Activated CD8-positive, alpha-beta memory T cell treated with anti-CD3 and anti-CD28 coated beads for 4 hours (primary cell): Measurements from ENCODE around the gene GRID2.
"Not testable (repeated sequence)": the region's sequence is repeated elsewhere in the genome, so short reads cannot be mapped to it uniquely, and the experiment has no call there.

Experiments
- DNase-seq, 2 donors: peaks; one replicate each; pipeline ENCODE4 v3.0.0-alpha.2; 2020; ENCODE audit warnings: low read depth in 2 of 2

Gene GRID2

GRCh38 chr4:92303621-92304027 is at the start of gene GRID2:
TSS of gene GRID2 (plus strand) at chr4:92303966.
- no peak for DNase-seq

DNA sequence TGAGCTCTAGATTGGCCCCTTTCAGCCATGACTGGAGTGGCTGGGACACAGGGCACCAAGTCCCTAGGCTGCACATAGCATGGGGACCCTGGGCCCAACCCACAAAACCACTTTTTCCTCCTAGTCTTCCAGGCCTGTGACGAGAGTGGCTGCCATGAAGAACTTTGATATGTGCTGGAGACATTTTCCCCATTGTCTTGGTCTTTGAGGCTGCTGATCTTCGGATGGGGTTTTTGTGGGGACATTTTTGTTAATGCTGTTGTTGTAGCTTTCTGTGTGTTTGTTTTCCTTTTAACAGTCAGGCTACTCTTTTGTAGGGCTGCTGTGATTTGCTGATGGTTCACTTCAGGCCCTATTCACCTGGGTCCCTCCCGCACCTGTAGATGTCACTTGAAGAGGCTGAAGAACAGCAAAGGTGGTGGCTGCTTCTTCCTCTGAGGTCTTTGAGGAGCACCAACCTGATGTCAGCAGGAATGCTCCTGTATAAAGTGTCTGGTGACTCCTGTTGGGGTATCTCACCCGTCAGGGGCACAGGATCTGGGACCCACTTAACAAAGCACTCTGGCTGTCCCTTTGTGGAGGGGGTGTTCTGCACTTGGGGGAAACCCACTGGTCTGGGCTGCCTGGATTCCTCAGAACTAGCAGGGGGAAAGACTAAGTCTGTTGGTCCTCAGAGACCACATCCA is 49.6 kb upstream of the GRID2 start:
- DNase-seq: no peak

DNA sequence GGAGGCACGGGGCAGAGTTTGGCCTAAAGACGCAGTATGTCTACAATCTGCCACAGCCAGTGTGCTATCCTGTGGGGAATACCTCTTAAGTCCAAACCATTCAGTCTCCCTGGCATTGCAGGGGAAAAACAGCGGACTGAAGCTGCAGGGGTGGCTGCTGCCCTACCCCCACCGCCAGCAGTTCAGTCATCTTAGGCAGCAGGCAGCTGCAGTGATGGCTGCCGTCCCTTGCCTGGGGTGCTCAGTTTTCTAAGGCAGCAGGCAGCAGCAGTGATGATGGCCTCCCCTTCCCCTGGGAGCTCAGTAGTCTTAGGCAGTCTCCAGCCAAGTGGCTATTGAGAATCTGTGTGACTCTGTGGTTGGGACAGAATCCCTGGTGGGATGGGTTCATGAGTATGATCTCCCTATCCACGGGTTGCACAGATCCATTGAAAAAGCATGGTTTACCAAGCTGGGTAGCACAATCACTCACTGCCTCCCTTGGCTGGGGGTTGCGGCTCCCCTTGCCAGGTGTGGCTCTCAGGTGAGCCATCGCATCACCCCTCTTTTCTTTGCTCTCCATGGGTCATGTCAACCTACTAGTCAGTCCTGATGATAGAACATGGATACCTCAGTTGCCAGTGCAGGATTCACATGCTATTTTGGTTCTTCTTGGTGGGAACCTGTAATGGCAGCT is 48.9 kb upstream of the GRID2 start:
- DNase-seq: no peak

- DNase-seq: no peak
Observed at GRCh38 chr4:92255920-92256244, 47.9 kb upstream of the GRID2 start.

GRCh38 chr4:92257931-92258857 is 45.6 kb upstream of the GRID2 start:
- DNase-seq: no peak

- DNase-seq: no peak
Observed at GRCh38 chr4:92261256-92261655, 42.5 kb upstream of the GRID2 start.

DNA sequence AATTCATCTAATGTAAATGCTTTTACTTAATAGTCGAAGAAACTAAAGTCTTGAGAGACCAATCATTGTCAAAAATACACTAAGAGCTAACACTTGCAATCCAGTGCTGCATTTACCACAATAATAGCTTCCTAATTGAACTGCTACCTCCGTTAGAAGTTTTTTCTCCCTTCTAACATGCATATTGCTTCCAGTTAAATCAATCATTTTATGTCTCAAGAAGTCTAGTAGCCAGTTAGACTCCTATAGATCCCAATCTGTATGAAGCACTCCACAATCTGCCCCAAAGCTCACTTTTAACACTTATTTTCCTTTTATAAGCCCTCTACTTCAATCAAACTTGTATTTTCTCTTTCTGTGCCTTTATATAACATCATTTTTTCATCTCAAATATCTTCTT is 41.4 kb upstream of the GRID2 start:
- no peak for DNase-seq

DNA sequence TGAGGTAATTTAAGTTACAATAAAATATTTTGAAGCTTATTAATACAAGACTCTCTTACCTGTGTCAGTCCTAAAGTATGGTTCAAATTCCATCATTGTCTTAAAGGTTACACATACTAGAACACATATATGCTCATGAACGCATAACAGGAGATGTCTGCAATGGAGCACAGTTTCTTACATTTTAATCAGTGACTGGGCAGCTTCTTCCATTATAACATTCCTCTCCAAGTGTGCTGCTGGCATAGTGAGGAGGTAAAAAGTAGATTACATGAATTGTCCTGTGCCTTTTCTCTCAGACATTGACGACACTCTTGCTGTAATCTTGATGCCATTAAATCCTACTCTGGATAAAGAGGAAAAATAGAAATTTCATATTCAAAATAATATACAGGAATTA is 40.8 kb upstream of the GRID2 start:
- no peak for DNase-seq

DNA sequence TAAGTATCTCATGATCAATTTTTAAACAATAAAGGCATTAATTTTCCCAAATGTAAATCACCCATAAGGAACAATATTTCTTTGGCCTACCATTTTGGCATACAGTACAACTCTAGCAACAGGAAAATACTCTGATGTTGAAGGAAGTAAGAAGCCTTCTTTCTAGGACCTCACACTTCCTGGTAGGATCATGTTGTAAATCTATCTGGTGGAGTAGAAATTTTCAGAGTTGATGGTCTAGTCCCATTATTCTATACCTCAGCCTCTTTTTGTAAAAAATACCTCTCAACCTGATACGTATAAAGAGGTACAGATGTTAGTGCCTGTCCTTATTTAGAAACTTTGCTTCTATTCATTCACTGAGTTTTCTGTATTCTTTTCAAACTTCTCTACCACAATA is 40.2 kb upstream of the GRID2 start:
- no peak for DNase-seq

GRCh38 chr4:92264163-92264562 is 39.6 kb upstream of the GRID2 start:
- no peak for DNase-seq

GRCh38 chr4:92265021-92265420 is 38.7 kb upstream of the GRID2 start:
- no peak for DNase-seq

- no peak for DNase-seq
Observed at GRCh38 chr4:92265798-92266197, 38.0 kb upstream of the GRID2 start.

DNA sequence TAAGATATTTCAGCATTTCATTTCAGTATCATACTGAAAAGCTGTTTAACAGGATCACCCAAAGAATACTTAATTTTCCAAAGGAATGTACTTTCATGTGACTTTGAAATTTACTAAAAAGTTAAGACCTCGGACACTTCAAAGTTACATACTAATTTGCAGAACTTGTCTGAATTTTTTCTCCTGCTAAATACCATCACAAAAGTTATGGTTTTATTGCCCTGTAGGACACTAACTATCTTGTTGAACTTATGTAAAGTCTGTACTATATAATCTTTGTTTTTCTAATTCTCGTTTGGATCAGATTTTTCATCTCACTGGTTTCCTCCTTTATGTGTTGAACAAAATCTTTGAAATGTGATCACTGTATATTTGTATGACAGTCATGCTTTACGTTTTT is 37.2 kb upstream of the GRID2 start:
- no peak for DNase-seq

DNA sequence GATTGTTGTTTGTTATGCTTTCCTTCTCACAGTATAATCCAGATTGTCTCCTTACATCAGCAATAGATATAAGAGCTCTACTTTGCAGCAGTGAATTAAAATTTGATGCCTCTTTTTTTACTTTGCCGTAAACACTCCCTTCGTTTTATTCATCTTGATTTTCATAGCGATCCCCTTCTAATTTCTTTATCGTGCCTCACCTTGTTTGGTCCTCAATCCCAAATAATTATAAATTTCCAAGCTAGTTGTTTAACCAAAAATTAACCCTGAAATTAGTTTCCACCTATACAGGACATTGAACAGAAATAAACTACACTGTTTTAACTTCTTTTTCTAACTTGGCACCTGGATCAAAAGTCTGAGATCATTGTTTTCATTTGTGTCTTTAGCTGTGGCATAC is 35.1 kb upstream of the GRID2 start:
- DNase-seq: no peak

- DNase-seq: no peak
Observed at GRCh38 chr4:92270908-92271307, 32.9 kb upstream of the GRID2 start.

DNA sequence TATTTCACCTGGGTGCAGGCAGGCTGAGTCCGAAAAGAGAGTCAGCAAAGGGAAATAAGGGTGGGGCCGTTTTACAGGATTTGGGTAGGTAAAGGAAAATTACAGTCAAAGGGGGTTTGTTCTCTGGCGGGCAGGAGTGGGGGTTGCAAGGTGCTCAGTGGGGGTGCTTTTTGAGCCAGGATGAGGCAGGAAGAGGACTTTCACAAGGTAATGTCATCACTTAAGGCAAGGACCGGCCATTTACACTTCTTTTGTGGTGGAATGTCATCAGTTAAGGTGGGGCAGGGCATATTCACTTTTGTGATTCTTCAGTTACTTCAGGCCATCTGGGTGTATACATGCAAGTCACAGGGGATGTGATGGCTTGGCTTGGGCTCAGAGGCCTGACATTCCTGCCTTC is 32.2 kb upstream of the GRID2 start:
- DNase-seq: not testable (repeated sequence)

GRCh38 chr4:92277057-92277881 is 26.5 kb upstream of the GRID2 start:
- not testable (repeated sequence) for DNase-seq

DNA sequence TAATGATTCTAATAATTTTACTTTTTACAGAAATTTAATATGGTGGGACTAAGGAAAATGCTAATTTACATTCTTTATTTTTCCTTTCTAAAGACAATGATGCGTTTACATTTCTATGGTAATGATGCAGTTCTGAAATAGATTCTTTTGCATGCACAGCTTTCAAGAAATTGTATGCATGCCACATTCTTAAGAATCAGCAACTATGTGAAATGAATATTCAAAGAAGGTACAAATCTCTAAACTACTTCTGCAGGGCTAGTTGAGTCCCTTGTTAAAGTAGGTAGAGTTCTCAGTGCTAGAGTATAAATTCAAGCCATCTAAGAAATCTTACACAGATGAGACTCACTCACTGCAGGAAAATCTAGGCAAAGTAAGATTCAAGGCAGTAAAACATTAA is 24.5 kb upstream of the GRID2 start:
- DNase-seq: no peak

- DNase-seq: no peak
Observed at GRCh38 chr4:92299152-92299551, 4.6 kb upstream of the GRID2 start.

GRCh38 chr4:92304121-92304520 is 355 bp downstream of the GRID2 start:
- no peak for DNase-seq

DNA sequence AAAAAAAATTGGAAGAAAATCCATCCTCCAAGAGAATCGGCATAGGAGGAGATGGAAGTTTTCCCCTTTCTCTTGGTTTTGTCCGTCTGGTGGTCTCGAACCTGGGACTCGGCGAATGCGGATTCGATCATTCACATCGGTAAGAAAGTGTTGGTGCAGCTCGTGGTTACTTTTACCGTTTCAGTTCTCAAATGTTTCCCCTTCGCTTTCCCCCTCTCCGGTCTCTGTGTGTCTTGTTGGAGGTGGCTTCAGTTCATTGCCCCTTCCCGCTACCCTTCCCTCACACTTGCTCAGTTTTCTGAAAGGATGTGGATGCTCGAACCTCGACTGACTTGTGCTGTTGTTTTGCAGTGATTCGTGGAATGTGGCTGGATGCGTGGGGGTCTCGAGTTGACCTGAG is 840 bp downstream of the GRID2 start:
- DNase-seq: no peak
